Bronchial epithelial cell (primary cell): ENCODE measurements around the gene NRXN3. TPM values are rescaled to one million over a fixed set of nuclear protein-coding genes. Genes with fewer than 3 reads are reported as not detected.

Experiments
- DNase-seq: peaks from one replicate; pipeline ENCODE4 v3.0.0-alpha.2; 2010; ENCODE audit warnings: low read depth
- FAIRE-seq: peaks from 2 replicates; lab custom pipeline; 2011; peaks lifted over from hg19 to GRCh38; lab: Jason Lieb, UNC
- H3K27me3 ChIP-seq: 2 replicates; pipeline ENCODE4 v1.5.1; 2011; ENCODE audit warnings: low read length; ENCODE audit not compliant: control insufficient read depth, insufficient read depth
- H3K36me3 ChIP-seq: 2 replicates; pipeline ENCODE4 v1.5.1; 2011; ENCODE audit warnings: low read length; ENCODE audit not compliant: control insufficient read depth, insufficient read depth
- H3K4me3 ChIP-seq: 2 replicates; pipeline ENCODE4 v1.5.1; 2011; ENCODE audit warnings: mild to moderate bottlenecking, low read depth, low read length, control low read depth
- CTCF ChIP-seq: IDR thresholded peaks from 2 replicates; pipeline ENCODE4 v1.5.1; 2011; ENCODE audit warnings: mild to moderate bottlenecking, moderate library complexity, low read length, control low read depth, inconsistent platforms; ENCODE audit not compliant: insufficient read depth, severe bottlenecking
- total RNA-seq: library from RNA; depleted of rRNA; stranded (reverse); fragments of >200 nt; gene quantifications from 2 replicates; pipeline ENCODE4 v1.2.1, GENCODE V29; 2014

Gene NRXN3
- total RNA-seq, 1 donor from 2014 or later, result under 0.01 TPM

- DNase-seq, result peak; percentile 59
- Histone ChIP-seq H3K27me3 (no peaks in the 10 kb centered on the region), H3K36me3 (no peaks in the 10 kb centered on the region), H3K4me3 (no peak overlapping the region)
- TF ChIP-seq CTCF, result no peak
- no peak for FAIRE-seq
These were observed 594.1 kb downstream of the NRXN3 start for GRCh38 chr14:78764240-78764639.

- Histone ChIP-seq H3K27me3 (no peaks in the 10 kb centered on the region), H3K36me3 (no peaks in the 10 kb centered on the region), H3K4me3 (no peak overlapping the region)
- no peak for TF ChIP-seq CTCF
- DNase-seq, result no peak
- no peak for FAIRE-seq
These were observed 594.5 kb downstream of the NRXN3 start for GRCh38 chr14:78764645-78765044.

- FAIRE-seq (no peak), DNase-seq (no peak)
- Histone ChIP-seq H3K36me3 (no peaks in the 10 kb centered on the region), H3K27me3 (no peaks in the 10 kb centered on the region), H3K4me3 (no peak overlapping the region)
- TF ChIP-seq CTCF, result no peak
These were observed 597.3 kb downstream of the NRXN3 start for GRCh38 chr14:78767436-78767835.

- DNase-seq, result peak; percentile 53
- H3K27me3 ChIP-seq, result no peaks in the 10 kb centered on the region
These were observed 612.4 kb downstream of the NRXN3 start for GRCh38 chr14:78782551-78782950.

GRCh38 chr14:78785265-78785664 lies 615.1 kb downstream of the NRXN3 start:
- DNase-seq, result peak; percentile 28
- Histone ChIP-seq H3K4me3 (no peak overlapping the region), H3K27me3 (no peaks in the 10 kb centered on the region), H3K36me3 (no peaks in the 10 kb centered on the region)
- FAIRE-seq, result no peak
- TF ChIP-seq CTCF, result no peak

More at GRCh38 chr14:78782551-78782950, 612.4 kb downstream of the NRXN3 start:
- Histone ChIP-seq H3K4me3 (no peak overlapping the region), H3K36me3 (no peaks in the 10 kb centered on the region)
- no peak for FAIRE-seq
- no peak for TF ChIP-seq CTCF
